ENCODE measurements around the gene CAMK2D.

DNA sequence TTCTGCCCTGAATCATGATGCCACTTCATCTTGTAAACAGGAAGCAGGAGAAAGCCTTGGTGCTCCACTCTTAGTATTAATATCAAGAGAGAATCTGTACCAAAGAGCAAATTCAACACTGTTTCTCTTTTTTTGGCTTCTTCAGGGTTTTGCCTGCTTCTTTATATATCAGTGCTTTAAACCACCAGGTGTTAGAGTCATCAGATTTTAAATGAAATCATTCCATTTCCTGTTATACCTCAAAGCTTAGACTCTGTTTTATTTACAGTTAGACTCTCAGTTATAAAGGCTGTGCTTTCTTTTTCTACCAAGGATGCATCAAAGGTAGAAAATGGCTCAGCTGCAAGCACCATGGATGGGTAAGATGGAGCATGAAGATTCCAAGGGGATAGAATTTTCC is 350.9 kb downstream of the CAMK2D start:
- TF ChIP-seq, protein P1, sequence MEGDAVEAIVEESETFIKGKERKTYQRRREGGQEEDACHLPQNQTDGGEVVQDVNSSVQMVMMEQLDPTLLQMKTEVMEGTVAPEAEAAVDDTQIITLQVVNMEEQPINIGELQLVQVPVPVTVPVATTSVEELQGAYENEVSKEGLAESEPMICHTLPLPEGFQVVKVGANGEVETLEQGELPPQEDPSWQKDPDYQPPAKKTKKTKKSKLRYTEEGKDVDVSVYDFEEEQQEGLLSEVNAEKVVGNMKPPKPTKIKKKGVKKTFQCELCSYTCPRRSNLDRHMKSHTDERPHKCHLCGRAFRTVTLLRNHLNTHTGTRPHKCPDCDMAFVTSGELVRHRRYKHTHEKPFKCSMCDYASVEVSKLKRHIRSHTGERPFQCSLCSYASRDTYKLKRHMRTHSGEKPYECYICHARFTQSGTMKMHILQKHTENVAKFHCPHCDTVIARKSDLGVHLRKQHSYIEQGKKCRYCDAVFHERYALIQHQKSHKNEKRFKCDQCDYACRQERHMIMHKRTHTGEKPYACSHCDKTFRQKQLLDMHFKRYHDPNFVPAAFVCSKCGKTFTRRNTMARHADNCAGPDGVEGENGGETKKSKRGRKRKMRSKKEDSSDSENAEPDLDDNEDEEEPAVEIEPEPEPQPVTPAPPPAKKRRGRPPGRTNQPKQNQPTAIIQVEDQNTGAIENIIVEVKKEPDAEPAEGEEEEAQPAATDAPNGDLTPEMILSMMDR (conservative IDR thresholded peaks at IDR 0.05 in 1 of 2, IDR thresholded peaks at IDR 0.05 in 1 of 2; ENCODE audit: low read depth in 1 of 2, low read length in 2 of 2) = no peak
- TF ChIP-seq EZH2 (IDR thresholded peaks at IDR 0.05; ENCODE audit: low read length, missing control alignments) = no peak

All from fibroblast of lung (primary cell).